HG03354 (cell line): Measurements from ENCODE around the gene OR5M10.
"Not testable (repeated sequence)": the region's sequence is repeated elsewhere in the genome, so short reads cannot be mapped to it uniquely, and the experiment has no call there.

Experiments
- ATAC-seq: cut with Tn5 transposase; IDR thresholded peaks from one replicate; pipeline ENCODE4 v1.9.1; 2021; ENCODE audit warnings: mild to moderate bottlenecking; ENCODE audit not compliant: unreplicated experiment, poor library complexity, severe bottlenecking

The OR5M10 gene

GRCh38 chr11:56577621-56578020 lies at the start of gene OR5M10:
Gene OR5M10, minus strand, starts transcription at chr11:56577721. Its CDS starts 0 bp downstream, at chr11:56577721.
- no peak for ATAC-seq

DNA sequence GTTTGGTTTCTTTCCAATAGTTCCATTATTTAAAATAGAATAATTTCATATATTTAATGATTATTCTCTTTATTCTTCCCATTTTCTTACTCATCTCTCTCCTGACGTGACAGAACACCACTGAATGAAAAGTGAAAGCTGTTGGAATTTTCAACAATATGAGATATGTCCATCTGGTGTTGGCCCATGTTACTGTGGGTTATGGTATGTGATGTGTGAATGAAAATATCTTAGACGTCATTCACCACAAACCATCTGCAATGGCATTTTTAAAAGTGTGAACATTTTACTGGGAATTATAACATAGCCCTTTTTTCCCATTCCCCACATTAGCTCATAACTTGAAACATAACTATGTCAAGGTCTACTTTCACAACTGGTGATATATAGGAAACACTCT lies 48.4 kb upstream of the OR5M10 start:
- no peak for ATAC-seq

DNA sequence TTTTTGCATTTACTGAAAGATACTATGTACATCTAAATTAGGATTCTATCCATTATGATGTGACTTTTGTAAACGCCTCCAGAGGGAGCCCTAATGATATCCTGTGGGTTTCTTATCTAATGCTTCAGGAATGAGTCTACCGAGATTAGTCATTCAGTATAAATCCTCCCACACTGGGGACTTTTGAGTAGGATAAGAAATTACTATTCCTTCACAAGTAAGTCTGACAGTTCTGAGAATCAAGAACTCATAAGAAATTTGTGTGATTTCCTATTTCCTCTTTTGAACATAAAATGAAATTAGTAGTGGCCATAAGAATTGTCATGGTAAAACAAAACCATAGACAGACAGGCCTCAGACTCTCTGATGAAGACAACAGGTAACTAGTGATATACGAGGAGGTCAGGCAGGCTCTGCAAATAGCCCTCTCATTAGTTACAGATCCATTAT lies 47.2 kb upstream of the OR5M10 start:
- peak; percentile 63 for ATAC-seq

DNA sequence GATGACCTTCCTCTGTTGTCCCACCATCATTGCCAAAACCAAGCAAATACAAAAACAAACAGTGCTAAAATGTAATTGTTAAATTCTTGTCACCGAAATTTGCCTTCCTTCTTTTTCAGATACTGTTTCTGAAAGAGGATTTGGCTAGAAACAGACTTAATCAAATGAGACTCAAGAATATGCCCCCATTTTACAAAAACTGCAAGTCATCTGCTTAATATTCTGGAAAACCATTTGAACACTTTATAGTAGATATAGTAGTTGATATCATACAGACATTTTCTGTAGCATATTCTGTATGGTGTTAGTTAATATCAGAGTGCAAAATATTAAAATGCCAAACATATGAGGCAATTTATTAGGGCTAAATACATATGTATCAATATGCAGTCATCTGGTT lies 33.7 kb upstream of the OR5M10 start:
- ATAC-seq = no peak

- not testable (repeated sequence) for ATAC-seq
Measured at GRCh38 chr11:56592088-56592717, 14.7 kb upstream of the OR5M10 start.

GRCh38 chr11:56558574-56558973 lies 18.9 kb downstream of the OR5M10 start:
- ATAC-seq = no peak

GRCh38 chr11:56554691-56555090 lies 22.8 kb downstream of the OR5M10 start:
- not testable (repeated sequence) for ATAC-seq

GRCh38 chr11:56545531-56545930 lies 32.0 kb downstream of the OR5M10 start:
- no peak for ATAC-seq

GRCh38 chr11:56543739-56544138 lies 33.8 kb downstream of the OR5M10 start:
- no peak for ATAC-seq

- ATAC-seq = no peak
Measured at GRCh38 chr11:56543157-56543556, 34.4 kb downstream of the OR5M10 start, which contains the start of gene OR5M11. Gene OR5M11, minus strand, starts transcription at chr11:56543257. Its CDS starts 0 bp downstream, at chr11:56543257.

- ATAC-seq = no peak
Measured at GRCh38 chr11:56533054-56533740, 44.3 kb downstream of the OR5M10 start.

DNA sequence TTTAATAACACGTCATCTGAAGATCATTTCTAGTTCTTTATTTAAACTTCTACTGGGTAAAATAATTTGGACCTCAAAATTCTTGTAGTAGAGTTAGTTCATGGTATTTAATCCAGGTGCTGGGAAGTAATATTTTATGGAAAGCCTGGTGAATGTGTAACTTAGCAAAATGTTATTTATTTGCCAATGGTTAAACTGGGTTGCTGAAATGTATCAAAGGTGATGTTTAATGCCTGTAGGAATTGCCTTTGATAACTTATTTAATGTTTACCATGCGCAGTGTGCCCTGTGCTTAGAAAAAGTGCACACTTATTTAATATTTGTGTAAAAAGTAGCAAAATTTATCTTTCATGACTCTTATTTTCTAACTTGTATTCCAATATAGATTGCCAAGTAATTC lies 45.7 kb downstream of the OR5M10 start:
- ATAC-seq = no peak
